Adrenal gland (tissue), 12 donors: ENCODE measurements around the gene GGNBP2. TPM values are rescaled to one million over a fixed set of nuclear protein-coding genes. Genes with fewer than 3 reads are reported as not detected.

Experiments used
- DNase-seq, 7 donors: peaks; one replicate each; pipeline ENCODE4 v3.0.0-alpha.2; 2019 to 2020
- H3K27ac ChIP-seq, 5 donors: fragments of 200-600 bp; sonication (generic) in 4 of 5; 1 replicate in 3 of 5; 2 replicates in 2 of 5; pipeline versions ENCODE4 v1.5.1 to v1.8.0; 2016 to 2020; ENCODE audit warnings: mild to moderate bottlenecking in 1 of 5
- H3K27me3 ChIP-seq: fragments of 200-600 bp; 2 replicates; pipeline ENCODE4 v1.8.0; 2021
- H3K36me3 ChIP-seq, 2 donors: fragments of 200-600 bp; replicated peaks in 1 of 2; 1 replicate in 1 of 2; 2 replicates in 1 of 2; pipeline versions ENCODE4 v1.5.1 to v1.8.0; 2018 to 2022
- H3K4me1 ChIP-seq, 2 donors: fragments of 200-600 bp; replicated peaks in 1 of 2; 1 replicate in 1 of 2; 2 replicates in 1 of 2; pipeline versions ENCODE4 v1.5.1 to v1.8.0; 2018 to 2021
- H3K4me3 ChIP-seq, 4 donors: fragments of 200-600 bp; sonication (generic) in 3 of 4; one replicate each; pipeline ENCODE4 v1.5.1; 2016 to 2018
- H3K9me3 ChIP-seq, 3 donors: fragments of 200-600 bp; sonication (generic) in 1 of 3; replicated peaks in 1 of 3; 1 replicate in 2 of 3; 2 replicates in 1 of 3; pipeline versions ENCODE4 v1.5.1 to v1.8.0; 2016 to 2021
- POLR2A ChIP-seq, 2 donors: fragments of 450-650 bp; IDR thresholded peaks; one replicate each; pipeline ENCODE4 v1.6.1; 2017; ENCODE audit warnings: antibody characterized with exemption in 2 of 2, mild to moderate bottlenecking in 2 of 2, moderate library complexity in 1 of 2
- WGBS, 4 donors: extraction: QIAGEN DNeasy Blood & Tissue Kit in 2 of 4; methylation state at CpG; one replicate each; pipeline versions ENCODE4 v1.1.5 to v1.1.7; 2013 to 2017; 5-methylcytosine and 5-hydroxymethylcytosine counted together
- intact Hi-C, 2 donors: fragments of 100-400 bp; cut with DNase I; formaldehyde crosslinking; loops; one replicate each; pipeline versions ENCODE4 v1.14.1 to v1.15.0; 2022 to 2023
- polyA plus RNA-seq, 3 donors: library from polyadenylated mRNA; stranded (reverse); fragments of 200-250 nt in 2 of 3; fragments of 350-450 nt in 1 of 3; fragmentation: Illumina TruSeq in 1 of 3; extraction: RNeasy Lipid Tissue Mini Kit (QIAGEN cat#74804) in 1 of 3; gene quantifications; one replicate each; pipeline ENCODE4 v1.2.3, GENCODE V29; 2013 to 2014
- total RNA-seq, 9 donors: library from RNA; depleted of rRNA in 4 of 9; stranded (reverse); fragments of >200 nt in 4 of 9; fragments of 120-200 nt in 1 of 9; fragmentation: NEBNext Ultra II Directional in 1 of 9; extraction: Animal tissue kit (Norgen Biotek cat#: 25700) in 1 of 9; gene quantifications; one replicate each; pipeline versions ENCODE4 v1.1.0 to v1.2.4, GENCODE V29; 2013 to 2023
- TF ChIP-seq, protein P1 (sequence below), 6 experiments: fragments of 450-650 bp in 4 of 6; fragments of 200-600 bp in 2 of 6; sonication (generic) in 1 of 6; IDR thresholded peaks; 1 replicate in 5 of 6; 2 replicates in 1 of 6; pipeline versions ENCODE4 v1.5.1 to v1.8.0; 2016 to 2021; ENCODE audit warnings: antibody characterized with exemption in 6 of 6, mild to moderate bottlenecking in 2 of 6, moderate library complexity in 1 of 6
- donor health status: healthy with polysubstance abuse.
- donor health status: Bipolar disorder and iron deficiency.
- donor health status: DM: yes; HTN: yes; CAD: no.
- donor health status: DM: no; HTN: no; CAD: no.
- donor health status: DM: no; HTN: no; CAD: no.
- donor health status: DM: yes; HTN: yes; CAD: no.

GGNBP2 gene
- total and polyA plus RNA-seq, 12 donors = 30.4 to 87.3 (median 60.4) TPM

DNA sequence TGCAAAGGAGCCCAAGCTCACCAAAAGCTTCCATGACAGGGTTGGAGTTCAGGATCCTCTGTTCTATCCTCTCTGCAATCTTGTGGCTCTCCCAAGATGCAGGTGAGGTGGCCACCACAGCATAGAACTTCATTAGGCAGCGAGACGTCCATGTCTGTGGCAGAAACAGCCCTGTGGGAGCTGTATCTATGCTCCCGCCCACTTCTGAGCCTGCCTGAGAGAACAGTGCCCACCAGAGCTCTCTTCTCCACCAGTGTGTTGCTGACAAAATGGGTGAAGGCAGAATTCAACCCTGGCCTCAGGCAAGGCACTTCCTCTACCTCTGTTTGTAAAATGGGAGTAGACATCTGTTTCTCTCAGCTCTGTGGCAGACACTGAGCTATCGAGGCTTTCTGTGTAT lies 28.9 kb upstream of the GGNBP2 start:
- Histone ChIP-seq H3K27ac (no peak overlapping the region), H3K36me3 (no peaks in the 10 kb centered on the region), H3K9me3 (no peaks in the 10 kb centered on the region), H3K4me1 (no peaks in the 10 kb centered on the region), H3K4me3 (no peak overlapping the region), H3K27me3 (no peaks in the 10 kb centered on the region)
- WGBS, 4 donors = 87 to 93% (median 88%) methylated on average over 4 of the region's 4 CpGs
- intact Hi-C loops = no loop called here
- DNase-seq = no peak
- TF ChIP-seq, protein P1, sequence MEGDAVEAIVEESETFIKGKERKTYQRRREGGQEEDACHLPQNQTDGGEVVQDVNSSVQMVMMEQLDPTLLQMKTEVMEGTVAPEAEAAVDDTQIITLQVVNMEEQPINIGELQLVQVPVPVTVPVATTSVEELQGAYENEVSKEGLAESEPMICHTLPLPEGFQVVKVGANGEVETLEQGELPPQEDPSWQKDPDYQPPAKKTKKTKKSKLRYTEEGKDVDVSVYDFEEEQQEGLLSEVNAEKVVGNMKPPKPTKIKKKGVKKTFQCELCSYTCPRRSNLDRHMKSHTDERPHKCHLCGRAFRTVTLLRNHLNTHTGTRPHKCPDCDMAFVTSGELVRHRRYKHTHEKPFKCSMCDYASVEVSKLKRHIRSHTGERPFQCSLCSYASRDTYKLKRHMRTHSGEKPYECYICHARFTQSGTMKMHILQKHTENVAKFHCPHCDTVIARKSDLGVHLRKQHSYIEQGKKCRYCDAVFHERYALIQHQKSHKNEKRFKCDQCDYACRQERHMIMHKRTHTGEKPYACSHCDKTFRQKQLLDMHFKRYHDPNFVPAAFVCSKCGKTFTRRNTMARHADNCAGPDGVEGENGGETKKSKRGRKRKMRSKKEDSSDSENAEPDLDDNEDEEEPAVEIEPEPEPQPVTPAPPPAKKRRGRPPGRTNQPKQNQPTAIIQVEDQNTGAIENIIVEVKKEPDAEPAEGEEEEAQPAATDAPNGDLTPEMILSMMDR (IDR thresholded peaks at IDR 0.05) = no peak
- no peak for TF ChIP-seq POLR2A (IDR thresholded peaks at IDR 0.05)

DNA sequence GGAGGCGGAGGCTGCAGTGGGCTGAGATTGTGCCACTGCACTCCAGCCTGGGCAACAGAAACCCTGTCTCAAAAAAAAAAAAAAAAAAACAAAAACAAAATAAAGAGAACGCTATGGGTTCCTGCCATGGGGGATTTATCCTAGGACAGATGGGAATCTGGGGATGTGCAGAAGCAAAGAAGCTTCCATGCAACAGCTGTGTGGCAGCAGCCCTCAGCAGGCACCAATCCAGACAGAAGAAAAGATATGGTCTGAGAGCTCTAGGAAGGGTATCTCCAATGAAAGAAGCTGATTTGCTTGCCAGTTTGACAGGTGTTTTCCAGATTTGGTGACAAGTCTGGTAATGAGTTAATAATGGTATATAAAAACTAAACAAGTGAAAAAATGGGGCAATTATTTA lies 21.6 kb upstream of the GGNBP2 start:
- no peak for TF ChIP-seq POLR2A (IDR thresholded peaks at IDR 0.05)
- TF ChIP-seq, protein P1 (IDR thresholded peaks at IDR 0.05) = no peak
- DNase-seq = no peak
- intact Hi-C loops = no loop called here
- H3K27me3 ChIP-seq = no peaks in the 10 kb centered on the region
- H3K27ac ChIP-seq = no peak overlapping the region
- WGBS, 4 donors = 88 to 94% (median 90%) methylated on average over 2 of the region's 2 CpGs
- no peak overlapping the region for H3K4me3 ChIP-seq
- peaks cover 0 to 47% of the 10 kb centered on the region in 2 donors for H3K36me3 ChIP-seq
- no peaks in the 10 kb centered on the region for H3K9me3 ChIP-seq
- H3K4me1 ChIP-seq = no peaks in the 10 kb centered on the region

DNA sequence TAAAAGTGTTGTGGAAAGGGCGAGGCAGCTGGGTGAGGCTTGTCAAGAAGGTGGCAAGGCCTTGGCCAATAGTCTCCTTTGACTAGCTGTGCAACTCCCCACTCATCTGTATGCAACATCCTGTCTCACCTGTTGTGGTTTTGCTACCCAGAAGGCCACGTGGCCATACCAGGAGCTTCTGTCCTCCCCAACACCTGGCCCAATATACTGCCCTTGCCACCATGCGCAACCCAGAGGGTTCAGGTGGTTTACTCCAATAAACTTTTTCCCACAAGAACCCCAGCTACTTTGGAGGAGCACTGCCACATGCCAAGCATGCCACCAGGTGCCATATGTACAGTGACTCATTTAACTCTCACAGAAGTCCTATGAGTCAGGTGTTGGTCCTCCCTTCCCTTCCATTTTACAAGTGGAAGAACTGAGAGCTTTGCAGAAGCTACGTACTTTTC lies 20.3 kb upstream of the GGNBP2 start:
- no peak for TF ChIP-seq POLR2A (IDR thresholded peaks at IDR 0.05)
- TF ChIP-seq, protein P1 (IDR thresholded peaks at IDR 0.05) = no peak
- Histone ChIP-seq H3K27me3 (no peaks in the 10 kb centered on the region), H3K36me3 (peaks cover 0 to 47% of the 10 kb centered on the region in 2 donors), H3K4me3 (no peak overlapping the region), H3K9me3 (no peaks in the 10 kb centered on the region), H3K27ac (no peak overlapping the region), H3K4me1 (no peaks in the 10 kb centered on the region)
- peak in 1 of 7 donors; percentile 25 for DNase-seq
- WGBS, 4 donors = 91 to 99% (median 95%) methylated on average over 4 of the region's 4 CpGs
- intact Hi-C loops = no loop called here

DNA sequence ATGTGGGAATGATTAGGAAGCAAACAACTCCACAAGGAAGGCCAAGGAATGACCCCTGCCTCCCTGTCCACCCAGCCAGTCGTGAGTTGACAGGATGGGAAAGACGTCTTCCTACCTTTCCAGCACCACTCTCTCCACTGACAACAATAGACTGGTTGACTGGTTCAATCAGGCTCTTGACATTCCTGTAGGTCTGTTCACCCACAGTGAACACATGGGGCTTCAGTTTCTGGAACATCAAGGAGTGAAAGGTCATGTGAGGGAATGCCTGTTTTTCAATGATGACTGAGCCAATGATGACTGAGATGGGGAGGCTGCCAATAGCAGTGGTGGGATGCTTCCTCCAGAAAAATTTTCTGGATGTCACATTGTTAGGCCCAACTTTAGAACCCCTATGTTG lies 19.6 kb upstream of the GGNBP2 start:
- H3K4me1 ChIP-seq = no peaks in the 10 kb centered on the region
- no peak for TF ChIP-seq POLR2A (IDR thresholded peaks at IDR 0.05)
- TF ChIP-seq, protein P1 (IDR thresholded peaks at IDR 0.05) = no peak
- 81 to 100% (median 91%) methylated on average over 1 to 2 of the region's 2 CpGs for WGBS, 4 donors
- no peaks in the 10 kb centered on the region for H3K9me3 ChIP-seq
- no peak for DNase-seq
- H3K36me3 ChIP-seq = peaks cover 0 to 47% of the 10 kb centered on the region in 2 donors
- H3K4me3 ChIP-seq = no peak overlapping the region
- intact Hi-C loops = no loop called here
- no peak overlapping the region for H3K27ac ChIP-seq
- no peaks in the 10 kb centered on the region for H3K27me3 ChIP-seq
